Measurements from ENCODE around the gene CMTM2. TPM values are rescaled to one million over a fixed set of nuclear protein-coding genes. Genes with fewer than 3 reads are reported as not detected.

The CMTM2 gene
- total and polyA plus RNA-seq, 9 of the 15 experiments (the other 6 are each of a cell fraction or from before 2014, with no cell fraction given), result not detected

DNA sequence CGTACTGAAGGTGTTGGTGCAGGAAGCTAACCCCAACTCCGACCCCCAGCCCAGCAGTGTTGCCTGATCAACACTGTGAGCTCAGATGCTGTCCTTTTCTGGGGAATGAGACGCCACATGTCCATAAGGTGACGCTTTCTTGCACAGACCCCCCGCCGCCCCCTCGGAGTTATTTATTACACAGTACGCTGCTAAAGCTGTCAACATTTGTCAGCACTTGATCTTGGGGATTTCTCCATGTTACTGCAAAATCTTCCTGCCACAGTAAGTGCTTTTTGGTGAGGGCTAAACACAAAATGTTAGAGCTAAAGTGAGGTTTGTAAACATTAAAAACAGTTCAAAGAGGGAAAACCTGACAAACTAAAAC, 41.1 kb downstream of the CMTM2 start:
- H4K20me1 ChIP-seq (replicated peaks; ENCODE audit: control insufficient read depth, insufficient read depth, low read length), result no peaks in the 10 kb centered on the region
- H3K79me2 ChIP-seq (ENCODE audit: control insufficient read depth, insufficient read depth, low read length), result no peaks in the 10 kb centered on the region
- peaks cover 34% of the 10 kb centered on the region; the same call in 2 of the 3 replicates for H3K36me3 ChIP-seq (ENCODE audit: control insufficient read depth, insufficient read depth, low read length)
- H3K9me3 ChIP-seq (replicated peaks; ENCODE audit: control insufficient read depth, insufficient read depth, low read depth, low read length), result no peaks in the 10 kb centered on the region
- H3K4me2 ChIP-seq (ENCODE audit: insufficient read depth, low read length), result peak overlapping the region; percentile 43; the same call in 1 of the 2 replicates
- H3K27ac ChIP-seq (ENCODE audit: extremely low read depth, low read depth, low read length), result peak overlapping the region; percentile 78
- in situ Hi-C loops (cut with MboI), result no loop called here
- FAIRE-seq (no peak), ATAC-seq (no peak), DNase-seq (ENCODE audit: extremely low read depth in 1 of 4, low spot score in 3 of 4) (no peak)
- peak overlapping the region; percentile 35 to 87; a peak in 3 of 4 replicates for H3K9ac ChIP-seq (ENCODE audit: insufficient read depth in 1 of 2, low read depth in 2 of 2, low read length in 2 of 2)
- 25% methylated on average over 8 of the region's 8 CpGs for WGBS (ENCODE audit: insufficient coverage, low coverage, missing lambda C conversion rate)
- ChIA-PET CTCF (ENCODE audit: low intra/inter-chr PET ratio) (no interaction called here), POLR2A (interaction anchor here (0.5 to 3.6 kb wide), 11 partner anchors 9 to 362 kb away, joined by 3 to 31 read pairs (median 3); no protein-coding TSS in a partner anchor)
- H3K4me3 ChIP-seq, result no peak overlapping the region
- no TSS peak for BruUV-seq (replicated peaks)
- H3K9me1 ChIP-seq (ENCODE audit: control insufficient read depth, insufficient read depth, low read length), result no peaks in the 10 kb centered on the region
- H2AFZ ChIP-seq (ENCODE audit: low read depth, low read length), result peak overlapping the region; percentile 36; the same call in 1 of the 2 replicates
- intact Hi-C loops (cut with micrococcal nuclease), result no loop called here
- peaks cover 38 to 64% of the 10 kb centered on the region in 2 experiments for H3K4me1 ChIP-seq (replicated peaks in 1 of 2; ENCODE audit: control insufficient read depth in 2 of 2, insufficient read depth in 2 of 2, low read length in 2 of 2)
- H3K27me3 ChIP-seq (ENCODE audit: control insufficient read depth in 2 of 2, insufficient read depth in 2 of 2, low read length in 2 of 2), result no peaks in the 10 kb centered on the region
- TF ChIP-seq MAFG (tag; conservative IDR thresholded peaks at IDR 0.05) (no peak), HDAC1 (IDR thresholded peaks at IDR 0.05) (0 out of 4 replicates have a peak, but pooled peaks of 1 of the 2 experiments have one; percentile 5), ZNF274 (IDR thresholded peaks at IDR 0.05; ENCODE audit: borderline replicate concordance, low read depth, low read length) (no peak), SETDB1 (IDR thresholded peaks at IDR 0.05; ENCODE audit: low read length) (no peak), EGR1 (conservative IDR thresholded peaks at IDR 0.05) (peak; percentile 37; the same call in 1 of the 2 replicates), CXXC5 (CRISPR knock-in tag; IDR thresholded peaks at IDR 0.05) (peak; percentile 14; the same call in 1 of the 2 replicates), MEIS2 (IDR thresholded peaks at IDR 0.05; ENCODE audit: partially characterized antibody) (peak; percentile 62), KHSRP (IDR thresholded peaks at IDR 0.05) (no peak)
- TF ChIP-seq, protein P1, sequence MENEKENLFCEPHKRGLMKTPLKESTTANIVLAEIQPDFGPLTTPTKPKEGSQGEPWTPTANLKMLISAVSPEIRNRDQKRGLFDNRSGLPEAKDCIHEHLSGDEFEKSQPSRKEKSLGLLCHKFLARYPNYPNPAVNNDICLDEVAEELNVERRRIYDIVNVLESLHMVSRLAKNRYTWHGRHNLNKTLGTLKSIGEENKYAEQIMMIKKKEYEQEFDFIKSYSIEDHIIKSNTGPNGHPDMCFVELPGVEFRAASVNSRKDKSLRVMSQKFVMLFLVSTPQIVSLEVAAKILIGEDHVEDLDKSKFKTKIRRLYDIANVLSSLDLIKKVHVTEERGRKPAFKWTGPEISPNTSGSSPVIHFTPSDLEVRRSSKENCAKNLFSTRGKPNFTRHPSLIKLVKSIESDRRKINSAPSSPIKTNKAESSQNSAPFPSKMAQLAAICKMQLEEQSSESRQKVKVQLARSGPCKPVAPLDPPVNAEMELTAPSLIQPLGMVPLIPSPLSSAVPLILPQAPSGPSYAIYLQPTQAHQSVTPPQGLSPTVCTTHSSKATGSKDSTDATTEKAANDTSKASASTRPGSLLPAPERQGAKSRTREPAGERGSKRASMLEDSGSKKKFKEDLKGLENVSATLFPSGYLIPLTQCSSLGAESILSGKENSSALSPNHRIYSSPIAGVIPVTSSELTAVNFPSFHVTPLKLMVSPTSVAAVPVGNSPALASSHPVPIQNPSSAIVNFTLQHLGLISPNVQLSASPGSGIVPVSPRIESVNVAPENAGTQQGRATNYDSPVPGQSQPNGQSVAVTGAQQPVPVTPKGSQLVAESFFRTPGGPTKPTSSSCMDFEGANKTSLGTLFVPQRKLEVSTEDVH (IDR thresholded peaks at IDR 0.05; ENCODE audit: low read depth, partially characterized antibody), result no peak
- TF ChIP-seq, protein P2, sequence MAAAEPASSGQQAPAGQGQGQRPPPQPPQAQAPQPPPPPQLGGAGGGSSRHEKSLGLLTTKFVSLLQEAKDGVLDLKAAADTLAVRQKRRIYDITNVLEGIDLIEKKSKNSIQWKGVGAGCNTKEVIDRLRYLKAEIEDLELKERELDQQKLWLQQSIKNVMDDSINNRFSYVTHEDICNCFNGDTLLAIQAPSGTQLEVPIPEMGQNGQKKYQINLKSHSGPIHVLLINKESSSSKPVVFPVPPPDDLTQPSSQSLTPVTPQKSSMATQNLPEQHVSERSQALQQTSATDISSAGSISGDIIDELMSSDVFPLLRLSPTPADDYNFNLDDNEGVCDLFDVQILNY (CRISPR knock-in tag; IDR thresholded peaks at IDR 0.05), result no peak
- TF ChIP-seq, protein P3, sequence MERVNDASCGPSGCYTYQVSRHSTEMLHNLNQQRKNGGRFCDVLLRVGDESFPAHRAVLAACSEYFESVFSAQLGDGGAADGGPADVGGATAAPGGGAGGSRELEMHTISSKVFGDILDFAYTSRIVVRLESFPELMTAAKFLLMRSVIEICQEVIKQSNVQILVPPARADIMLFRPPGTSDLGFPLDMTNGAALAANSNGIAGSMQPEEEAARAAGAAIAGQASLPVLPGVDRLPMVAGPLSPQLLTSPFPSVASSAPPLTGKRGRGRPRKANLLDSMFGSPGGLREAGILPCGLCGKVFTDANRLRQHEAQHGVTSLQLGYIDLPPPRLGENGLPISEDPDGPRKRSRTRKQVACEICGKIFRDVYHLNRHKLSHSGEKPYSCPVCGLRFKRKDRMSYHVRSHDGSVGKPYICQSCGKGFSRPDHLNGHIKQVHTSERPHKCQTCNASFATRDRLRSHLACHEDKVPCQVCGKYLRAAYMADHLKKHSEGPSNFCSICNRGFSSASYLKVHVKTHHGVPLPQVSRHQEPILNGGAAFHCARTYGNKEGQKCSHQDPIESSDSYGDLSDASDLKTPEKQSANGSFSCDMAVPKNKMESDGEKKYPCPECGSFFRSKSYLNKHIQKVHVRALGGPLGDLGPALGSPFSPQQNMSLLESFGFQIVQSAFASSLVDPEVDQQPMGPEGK (CRISPR knock-in tag; IDR thresholded peaks at IDR 0.05; ENCODE audit: borderline replicate concordance), result no peak
- TF ChIP-seq, protein P4, sequence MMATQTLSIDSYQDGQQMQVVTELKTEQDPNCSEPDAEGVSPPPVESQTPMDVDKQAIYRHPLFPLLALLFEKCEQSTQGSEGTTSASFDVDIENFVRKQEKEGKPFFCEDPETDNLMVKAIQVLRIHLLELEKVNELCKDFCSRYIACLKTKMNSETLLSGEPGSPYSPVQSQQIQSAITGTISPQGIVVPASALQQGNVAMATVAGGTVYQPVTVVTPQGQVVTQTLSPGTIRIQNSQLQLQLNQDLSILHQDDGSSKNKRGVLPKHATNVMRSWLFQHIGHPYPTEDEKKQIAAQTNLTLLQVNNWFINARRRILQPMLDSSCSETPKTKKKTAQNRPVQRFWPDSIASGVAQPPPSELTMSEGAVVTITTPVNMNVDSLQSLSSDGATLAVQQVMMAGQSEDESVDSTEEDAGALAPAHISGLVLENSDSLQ (IDR thresholded peaks at IDR 0.05), result peak; percentile 18; the same call in 1 of the 2 replicates
- TF ChIP-seq, protein P5, sequence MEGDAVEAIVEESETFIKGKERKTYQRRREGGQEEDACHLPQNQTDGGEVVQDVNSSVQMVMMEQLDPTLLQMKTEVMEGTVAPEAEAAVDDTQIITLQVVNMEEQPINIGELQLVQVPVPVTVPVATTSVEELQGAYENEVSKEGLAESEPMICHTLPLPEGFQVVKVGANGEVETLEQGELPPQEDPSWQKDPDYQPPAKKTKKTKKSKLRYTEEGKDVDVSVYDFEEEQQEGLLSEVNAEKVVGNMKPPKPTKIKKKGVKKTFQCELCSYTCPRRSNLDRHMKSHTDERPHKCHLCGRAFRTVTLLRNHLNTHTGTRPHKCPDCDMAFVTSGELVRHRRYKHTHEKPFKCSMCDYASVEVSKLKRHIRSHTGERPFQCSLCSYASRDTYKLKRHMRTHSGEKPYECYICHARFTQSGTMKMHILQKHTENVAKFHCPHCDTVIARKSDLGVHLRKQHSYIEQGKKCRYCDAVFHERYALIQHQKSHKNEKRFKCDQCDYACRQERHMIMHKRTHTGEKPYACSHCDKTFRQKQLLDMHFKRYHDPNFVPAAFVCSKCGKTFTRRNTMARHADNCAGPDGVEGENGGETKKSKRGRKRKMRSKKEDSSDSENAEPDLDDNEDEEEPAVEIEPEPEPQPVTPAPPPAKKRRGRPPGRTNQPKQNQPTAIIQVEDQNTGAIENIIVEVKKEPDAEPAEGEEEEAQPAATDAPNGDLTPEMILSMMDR (IDR thresholded peaks at IDR 0.05 in 2 of 3, conservative IDR thresholded peaks at IDR 0.05 in 1 of 3; ENCODE audit: insufficient read depth in 2 of 3, low read depth in 1 of 3, low read length in 3 of 3), result no peak

Data from K562 (cell line).